SH-SY5Y (cell line): ENCODE measurements around the gene OVOL1.

Source experiments
- GATA2 ChIP-seq: IDR thresholded peaks from 2 replicates; pipeline ENCODE4 v1.6.1; 2011; ENCODE audit warnings: mild to moderate bottlenecking, low read depth, low read length
- GATA3 ChIP-seq: IDR thresholded peaks from 2 replicates; pipeline ENCODE4 v1.6.1; 2011; ENCODE audit warnings: low read depth, mild to moderate bottlenecking, low read length, moderate library complexity

- TF ChIP-seq GATA3: no peak
- no peak for TF ChIP-seq GATA2
Measured at GRCh38 chr11:65798882-65799281, 12.0 kb downstream of the OVOL1 start.
